Activated CD4-positive, CD25-positive, alpha-beta regulatory T cell treated with anti-CD3 and anti-CD28 coated beads, Interleukin-2, amount 50 U/mL, for 16 hours (primary cell): ENCODE results near the gene MYO5B.
"Not testable (repeated sequence)": the region's sequence is repeated elsewhere in the genome, so short reads cannot be mapped to it uniquely, and the experiment has no call there.

ENCODE experiments used
- DNase-seq: peaks from one replicate; pipeline ENCODE4 v3.0.0-alpha.2; 2020; ENCODE audit warnings: low read depth, low spot score

Gene MYO5B

DNA sequence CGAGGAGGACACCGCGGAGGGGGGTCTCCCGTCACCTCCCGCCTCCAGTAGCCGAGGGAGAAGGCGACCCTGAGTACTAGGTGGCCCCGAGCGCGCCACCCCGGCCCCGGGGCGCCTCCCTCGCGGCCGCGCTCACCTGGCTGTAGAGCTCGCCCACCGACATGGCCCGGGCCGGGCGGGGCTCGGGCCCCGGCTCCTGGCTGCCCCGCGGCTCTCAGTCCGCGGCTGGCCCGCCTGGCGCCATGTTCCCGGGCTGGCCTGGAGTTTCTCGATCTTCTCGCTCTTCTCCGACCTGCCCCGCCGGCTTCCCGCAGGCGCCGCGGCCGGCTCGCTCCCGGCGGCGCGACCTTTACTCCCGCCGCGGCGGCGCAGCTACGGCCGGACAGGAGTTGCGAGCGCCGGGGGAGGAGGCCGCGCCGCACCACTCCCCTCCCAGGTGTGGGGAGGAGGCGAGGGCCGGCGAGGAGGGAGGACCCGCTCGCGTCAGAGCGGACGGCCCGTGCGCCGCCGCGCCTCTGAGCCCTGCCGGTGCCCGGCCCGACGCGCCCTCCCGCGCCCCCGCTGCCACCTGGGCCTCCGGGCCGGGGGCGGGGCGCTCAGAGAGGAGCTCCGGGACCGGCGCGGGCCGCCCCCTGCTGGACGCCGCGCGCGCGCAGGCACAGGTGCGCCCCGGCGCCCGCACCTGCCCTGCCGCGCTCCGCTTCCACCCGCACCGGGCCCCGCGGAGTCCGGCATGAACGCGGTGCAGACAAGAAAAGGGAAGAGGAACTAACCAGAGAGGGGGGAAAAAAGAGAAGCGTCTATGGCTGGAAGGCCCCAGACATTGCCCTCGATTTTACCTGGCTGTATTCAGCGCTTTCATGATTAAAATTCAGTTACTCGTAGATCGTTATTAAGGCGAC, at the start of gene MYO5B:
MYO5B (minus strand) TSS at position 517 of the 902 bp plus-strand sequence; CDS start at position 163, 354 bp downstream.
- DNase-seq: no peak

DNA sequence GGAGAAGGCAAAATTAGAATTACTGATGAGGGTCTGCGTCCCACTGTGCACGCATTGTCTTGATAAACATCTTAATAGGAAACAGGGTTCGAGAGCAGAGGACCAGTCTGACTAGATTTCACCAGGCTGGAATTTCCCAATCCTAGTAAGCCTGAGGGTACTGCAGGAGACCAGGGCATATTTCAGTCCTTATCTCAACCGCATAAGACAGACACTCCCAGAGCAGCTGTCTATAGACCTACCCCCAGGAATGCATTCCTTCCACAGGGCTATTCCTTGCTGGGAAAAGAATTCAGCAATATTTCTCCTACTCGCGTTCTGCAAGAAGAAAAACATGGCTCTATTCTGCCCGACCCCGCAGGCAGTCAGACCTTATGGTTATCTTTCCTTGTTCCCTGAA, 46.8 kb upstream of the MYO5B start:
- DNase-seq: not testable (repeated sequence)

DNA sequence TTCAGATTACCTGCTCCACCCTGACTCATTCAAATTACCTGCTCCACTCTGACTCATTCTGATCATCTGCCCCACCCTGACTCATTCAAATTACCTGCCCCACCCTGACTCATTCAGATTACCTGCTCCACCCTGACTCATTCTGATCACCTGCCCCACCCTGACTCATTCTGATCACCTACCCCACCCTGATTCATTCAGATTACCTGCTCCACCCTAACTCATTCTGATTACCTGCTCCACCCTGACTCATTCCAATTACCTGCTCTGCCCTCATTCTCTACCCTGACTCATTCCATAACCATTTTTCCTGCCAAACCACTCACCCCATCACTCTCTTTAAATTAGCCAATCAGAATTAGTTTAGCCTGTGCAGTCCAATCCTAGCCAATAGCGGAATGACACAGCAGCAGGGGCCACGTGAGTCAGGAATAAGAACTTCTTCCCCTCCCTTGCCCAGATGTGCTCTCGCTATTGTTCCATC, 45.2 kb upstream of the MYO5B start:
- no peak for DNase-seq

DNA sequence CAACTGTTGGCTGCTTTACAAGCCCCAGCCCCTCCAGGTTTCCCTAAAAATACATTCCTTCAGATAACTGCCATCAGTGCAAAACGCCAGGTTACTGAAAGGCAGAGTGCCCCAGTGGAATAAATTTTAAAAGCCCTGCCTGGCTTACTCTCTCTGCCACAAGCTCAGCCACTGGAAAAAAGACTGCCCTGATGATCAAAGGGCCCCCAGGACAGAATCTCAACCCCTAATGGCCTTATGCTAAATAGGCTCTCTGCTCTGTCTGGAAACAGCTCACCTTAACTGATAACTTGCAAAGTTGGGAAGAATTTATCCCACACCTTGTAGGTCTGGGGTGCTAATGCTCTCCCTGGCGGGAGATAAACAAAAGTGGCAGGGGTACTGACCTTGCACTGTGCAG, 37.5 kb upstream of the MYO5B start:
- no peak for DNase-seq

DNA sequence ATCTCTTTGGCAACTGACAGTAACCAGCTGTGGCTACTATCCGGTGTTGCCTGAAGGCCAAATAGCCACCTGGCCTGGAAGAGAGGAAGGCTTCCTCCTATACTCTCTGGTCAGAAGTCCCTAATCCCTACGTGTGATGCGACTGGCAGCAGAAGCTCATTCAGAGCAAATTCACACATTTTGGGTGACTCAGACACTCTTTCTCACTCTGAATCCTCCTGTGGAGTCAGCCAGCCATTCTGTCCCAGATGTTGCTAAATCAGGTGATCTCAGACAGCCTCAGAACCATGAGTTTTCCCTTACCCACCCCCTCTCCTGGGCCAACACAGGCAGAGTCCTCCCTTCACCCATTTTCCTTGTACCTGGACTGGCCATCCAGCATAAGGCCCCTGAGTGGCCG, 36.7 kb upstream of the MYO5B start:
- DNase-seq: no peak

DNA sequence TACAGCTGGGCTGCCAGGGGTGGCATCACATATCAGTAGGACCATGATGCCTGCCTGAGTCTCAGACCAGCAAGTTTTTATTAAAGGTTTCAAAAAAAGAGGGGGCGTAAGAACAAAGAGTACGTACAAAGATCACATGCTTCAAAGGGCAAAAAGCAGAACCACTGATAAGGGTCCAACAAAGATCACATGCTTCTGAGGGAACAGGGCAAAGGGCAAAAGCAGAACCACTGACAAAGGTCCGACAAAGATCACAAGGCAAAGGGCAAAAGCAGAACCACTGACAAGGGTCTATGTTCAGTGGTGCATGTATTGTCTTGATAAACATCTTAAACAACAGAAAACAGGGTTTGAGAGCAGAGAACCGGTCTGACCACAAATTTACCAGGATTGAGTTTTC, 25.3 kb upstream of the MYO5B start:
- not testable (repeated sequence) for DNase-seq

DNA sequence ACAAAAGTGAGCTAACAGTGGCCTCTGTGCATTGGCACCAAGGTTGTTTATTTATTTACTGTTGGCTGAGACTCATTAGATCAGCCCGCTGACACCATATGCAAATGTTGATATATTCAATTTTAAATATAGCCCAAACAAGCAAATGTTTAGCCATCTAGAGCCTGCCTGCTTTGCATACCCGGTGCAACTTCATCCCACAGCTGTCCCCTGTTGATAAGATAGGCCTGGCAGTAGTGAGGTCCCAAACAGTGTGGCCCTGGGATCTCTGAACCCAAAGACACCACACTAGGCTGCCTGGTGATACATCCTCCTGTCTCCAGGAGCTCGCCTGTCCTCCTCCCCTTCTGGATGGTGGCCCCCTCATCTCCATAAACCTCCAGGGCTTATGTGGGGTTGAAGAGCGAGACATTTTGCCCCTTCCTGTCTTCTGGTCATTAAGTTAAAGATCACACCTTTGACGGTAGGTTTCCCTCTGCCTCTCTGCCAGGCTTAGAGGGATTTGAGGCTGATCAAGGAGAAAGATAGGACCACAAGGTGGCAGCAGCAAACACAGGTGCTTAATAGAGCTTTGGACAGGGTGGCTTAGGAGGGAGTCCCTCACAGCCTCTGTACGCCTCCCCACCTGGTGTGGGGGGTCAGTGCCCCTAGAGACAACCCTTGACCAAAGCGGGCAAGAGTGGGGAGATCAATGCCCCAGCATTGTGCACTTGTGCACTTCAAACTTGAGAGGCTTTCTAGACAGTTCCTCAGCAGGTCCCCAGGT, 23.7 kb upstream of the MYO5B start:
- peak; percentile 10 for DNase-seq

DNA sequence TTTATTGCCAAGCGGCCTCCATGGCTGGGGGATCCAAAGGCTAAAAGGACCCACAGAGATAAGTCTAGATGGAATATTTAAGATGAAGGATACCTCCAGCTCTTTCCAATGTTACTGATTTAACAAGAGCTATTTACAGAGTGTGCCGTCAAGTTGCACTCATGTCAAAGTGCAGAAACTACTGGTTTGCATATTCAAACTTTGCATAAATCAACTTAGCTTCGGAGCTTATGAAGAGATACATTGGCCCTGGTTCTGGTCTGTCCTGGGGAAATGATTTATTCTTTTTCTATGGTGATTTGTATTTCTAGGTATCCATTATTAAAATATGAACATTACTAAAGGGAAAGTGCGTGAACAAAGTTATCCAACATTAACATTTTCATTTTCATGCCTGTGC, 14.4 kb upstream of the MYO5B start:
- no peak for DNase-seq

DNA sequence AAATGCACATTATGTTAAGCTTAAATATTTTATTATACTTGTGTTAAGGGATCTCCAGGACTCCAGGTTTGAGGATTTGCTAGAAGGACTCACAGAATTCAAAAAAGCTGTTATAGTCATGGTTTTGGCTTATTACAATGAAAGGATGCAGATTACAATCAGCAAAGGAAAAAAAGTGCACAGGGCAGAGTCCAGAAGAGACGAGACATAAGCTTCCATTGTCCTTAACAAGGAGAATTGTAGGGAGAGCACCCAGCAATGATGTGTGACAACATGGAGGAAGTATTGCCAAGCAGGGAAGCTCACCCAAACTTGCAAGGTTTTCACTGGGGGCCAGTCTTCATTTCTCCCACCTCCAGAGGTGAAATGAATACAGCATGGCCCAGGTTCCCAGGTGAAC, 12.8 kb upstream of the MYO5B start:
- no peak for DNase-seq

DNA sequence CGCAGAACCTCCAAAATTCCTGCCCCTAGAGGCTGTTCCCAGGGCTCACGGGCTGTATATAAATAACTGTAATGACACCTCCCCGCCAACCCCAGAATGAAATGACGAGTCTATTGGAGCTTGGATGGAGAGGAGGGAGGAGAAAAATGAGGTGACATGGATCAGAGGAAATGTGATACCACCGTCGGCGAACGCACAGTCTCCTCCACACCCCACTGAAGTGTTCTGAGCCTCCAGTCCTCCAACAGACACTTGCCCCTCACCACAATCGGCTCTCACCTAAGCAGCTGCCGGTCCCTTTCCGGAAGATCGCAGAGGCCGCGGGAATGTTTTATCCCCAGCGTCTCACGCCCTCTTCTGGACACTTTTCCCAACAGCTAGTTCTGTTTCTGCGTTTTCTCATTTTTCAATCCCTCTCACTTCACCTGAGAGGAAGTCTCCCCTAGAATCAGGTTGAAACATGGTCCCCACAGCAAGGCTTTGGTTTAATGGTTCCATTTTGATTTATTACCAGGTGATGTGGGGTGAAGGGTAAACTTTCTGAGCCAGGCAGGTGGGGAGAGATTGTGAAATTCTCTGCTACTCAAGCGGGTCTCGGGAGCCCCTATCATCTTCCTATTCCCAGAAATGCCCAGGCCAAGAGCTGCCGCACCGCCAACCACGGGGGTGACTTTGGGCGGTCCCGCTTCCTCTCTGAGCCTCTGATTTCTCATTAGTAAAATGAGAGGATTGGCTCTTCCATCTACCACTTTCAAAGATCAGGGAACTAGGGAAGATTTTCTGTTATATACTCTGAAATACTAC, 9.1 kb upstream of the MYO5B start:
- no peak for DNase-seq

DNA sequence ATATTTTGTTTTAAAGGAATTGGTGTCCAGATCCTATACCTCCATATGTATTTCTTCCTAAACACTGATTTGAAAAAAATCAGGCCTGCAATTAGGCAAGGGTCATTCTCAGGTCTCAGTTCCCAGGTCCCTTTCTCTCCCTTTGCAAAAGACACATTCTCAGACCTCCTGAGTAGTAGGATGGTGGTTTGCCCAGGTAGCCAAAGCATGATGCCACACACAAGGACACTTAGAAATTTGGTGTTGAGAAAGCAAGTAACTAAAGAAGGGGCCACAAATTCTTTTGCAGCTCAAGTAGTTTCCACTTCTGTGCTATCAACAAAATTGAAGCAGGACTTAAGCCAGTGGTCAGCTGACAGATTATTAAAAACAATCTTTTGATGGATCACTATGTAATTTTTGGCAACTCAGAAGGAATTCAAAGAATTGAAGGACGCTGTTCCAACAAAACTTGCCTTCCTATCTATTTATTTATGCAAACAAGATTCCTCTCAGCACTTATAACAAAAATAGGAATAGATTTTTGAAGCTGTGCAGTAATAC, 6.6 kb upstream of the MYO5B start:
- DNase-seq: no peak

DNA sequence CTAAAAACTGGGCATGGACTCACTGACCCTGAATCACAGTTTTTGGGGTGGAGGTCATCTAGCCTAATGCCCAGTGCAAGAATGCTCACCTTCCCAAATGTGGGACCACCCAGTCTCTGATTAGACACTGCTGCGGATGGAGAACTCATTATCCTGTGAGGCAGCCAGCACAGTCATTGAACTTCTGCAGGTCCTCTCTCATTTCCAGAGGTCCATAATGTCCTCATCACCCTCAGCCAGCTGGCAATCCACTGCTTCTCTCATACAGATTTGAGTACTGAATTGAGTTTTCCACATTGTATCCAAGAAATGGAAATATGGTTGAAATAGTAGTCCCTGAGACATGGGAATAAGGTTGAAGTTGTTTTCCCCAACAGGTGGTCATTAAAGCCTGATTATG, 5.0 kb upstream of the MYO5B start:
- no peak for DNase-seq

DNA sequence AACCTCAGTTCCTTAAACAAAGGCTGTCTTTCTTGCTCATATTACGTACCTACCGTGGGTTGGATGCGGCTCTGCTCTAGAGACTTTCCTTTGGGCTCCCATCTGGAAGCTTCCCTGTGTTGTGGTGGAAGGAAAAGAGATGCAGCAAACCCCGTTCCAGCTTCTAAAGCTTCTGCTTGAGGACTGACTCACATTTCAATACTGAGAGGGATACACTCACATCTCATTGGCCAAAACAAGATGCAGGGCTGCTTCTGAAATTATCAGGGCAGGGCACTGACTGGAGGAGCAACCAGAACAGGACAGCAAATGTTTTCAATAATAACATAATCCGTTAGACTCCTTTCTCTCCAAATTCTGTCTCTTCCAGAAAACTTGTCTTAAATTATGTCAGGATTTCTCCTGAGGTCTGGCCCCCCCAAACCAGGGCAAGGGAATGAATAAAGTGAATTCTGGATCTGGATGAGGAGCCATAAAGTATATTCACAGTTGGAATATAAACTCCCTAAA, 4.5 kb upstream of the MYO5B start:
- no peak for DNase-seq

DNA sequence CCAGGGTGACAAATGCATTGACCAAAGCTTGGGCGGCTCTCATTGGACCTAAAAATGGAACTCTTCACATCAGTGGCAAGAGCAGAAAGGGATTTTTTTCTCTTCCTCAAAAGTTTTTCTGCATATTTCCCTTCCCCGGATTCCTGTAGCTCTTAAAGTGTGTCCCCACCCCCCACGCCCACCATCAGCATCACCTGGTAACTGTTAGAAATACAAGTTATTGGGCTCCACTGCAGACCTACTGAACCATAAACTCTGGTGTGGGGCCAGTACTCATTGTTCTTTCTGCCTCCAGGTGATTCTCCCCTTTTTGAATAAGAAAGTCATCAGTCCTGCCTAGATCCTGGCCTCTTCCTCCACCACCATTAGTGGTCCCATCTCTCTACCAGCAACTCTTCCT, 1.3 kb upstream of the MYO5B start:
- DNase-seq: no peak

DNA sequence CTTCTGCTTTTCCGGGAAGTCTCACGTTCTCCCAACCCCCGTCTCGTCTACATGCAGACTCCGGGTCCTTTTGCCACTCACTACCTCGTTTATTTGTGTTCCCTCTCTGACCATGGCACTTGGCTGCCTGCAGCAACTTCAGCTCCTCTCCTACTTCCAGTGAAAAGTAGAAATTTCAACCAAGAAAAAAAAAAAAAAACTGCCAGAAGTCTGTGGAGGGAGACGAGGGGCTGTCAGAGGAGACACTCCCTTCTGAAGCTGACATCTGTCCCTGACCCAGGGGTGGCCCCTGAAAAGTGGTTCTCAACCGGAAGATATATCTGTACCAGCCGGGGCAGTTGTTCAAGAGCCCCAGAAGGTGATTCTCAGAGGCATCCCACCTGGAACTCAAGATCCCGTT, 742 bp upstream of the MYO5B start:
- DNase-seq: no peak

DNA sequence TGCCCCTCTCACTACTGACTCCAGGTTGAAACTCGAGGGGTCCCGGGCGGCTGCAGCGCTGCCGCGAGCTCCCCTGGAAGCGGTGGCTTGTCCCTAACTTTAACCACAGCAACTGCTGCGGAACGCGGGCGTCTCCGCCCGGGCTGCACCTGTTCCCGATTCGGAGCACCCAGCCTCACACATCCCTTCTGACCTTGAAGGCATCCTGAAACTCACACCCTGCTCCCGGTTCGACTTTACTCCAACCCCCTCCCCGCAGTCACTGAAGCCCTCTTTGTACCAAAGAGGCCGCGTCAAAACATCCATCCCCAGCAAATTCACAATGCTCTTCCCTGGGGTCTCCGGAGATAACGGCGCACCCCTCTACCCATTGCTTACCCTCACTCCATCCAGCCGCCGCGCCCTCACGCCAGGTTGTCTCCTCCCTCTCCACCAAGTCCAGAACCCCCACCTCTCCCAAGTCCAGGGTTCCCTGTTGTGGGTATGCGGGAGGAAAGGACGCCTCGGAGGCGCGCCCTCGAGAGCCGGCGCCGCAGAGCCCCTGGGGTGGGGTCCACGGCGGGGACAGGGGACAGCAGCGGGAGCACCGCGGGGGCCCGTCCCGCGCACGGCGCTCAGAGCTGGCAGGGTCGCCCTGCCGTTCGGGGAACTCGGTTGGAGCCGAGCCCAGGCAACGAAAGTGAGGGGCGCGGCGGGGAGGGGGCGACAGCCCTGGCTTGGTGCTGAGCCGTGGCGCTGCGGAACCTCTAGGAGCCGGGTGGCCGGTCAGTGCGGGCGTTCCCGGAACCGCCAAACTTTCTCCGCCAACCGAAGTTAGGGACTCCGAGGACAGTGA, 934 bp downstream of the MYO5B start:
- DNase-seq: no peak

DNA sequence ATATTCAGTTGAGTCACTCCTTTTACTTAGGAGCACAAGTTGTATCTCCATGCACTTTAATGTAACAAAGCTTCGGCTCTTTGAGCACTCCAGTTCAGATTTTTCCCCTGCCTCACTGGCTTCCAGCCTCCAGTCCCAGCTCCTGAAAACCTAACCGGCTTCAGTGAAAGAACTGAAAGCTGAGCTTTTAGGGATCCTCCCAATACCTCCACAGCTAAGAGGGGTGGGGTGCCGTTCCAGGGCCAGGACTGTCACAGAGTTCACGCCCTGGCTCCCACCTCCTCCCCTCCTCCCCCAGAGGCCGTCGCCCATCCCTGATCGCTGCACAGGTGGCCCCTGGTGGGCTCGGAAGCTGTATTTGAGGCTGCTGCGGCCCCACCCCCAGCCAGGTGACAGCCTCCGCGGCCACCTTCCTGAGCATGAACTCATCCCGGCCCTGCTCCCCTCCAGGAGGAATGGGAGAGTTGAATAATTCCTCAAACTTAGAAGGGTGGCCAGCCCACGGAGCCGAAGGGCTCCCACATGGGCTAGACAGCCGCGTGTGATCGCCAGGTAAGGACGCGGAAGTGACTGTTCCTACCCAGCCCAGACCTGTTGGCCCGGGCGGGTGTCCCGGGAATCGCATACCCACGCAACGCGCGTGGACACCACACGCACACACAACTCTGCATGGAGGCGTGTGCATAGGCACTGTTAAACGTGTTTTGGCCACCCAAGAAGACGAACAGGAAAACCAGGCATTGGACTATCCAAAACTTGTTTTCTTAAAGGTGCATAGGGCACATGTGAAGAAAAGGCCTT, 1.8 kb downstream of the MYO5B start:
- DNase-seq: no peak

DNA sequence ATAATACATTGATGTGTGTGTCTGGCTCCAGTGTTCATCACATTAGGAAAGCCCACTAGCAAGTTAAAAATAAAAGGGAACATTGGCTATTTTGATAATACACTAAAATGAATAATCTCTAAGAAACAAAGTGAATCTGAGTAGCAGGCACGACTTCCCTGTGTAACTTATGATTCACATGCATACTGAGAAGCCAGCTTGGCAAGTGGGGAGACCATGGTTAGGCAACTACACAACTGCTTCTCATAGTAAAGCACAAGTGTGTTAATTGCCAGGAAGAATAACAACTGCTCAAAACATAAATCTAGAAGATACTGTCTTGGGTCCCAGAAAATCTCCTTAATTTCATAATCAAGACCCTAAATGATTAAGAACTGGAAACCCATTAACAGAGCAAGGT, 4.0 kb downstream of the MYO5B start:
- DNase-seq: no peak

DNA sequence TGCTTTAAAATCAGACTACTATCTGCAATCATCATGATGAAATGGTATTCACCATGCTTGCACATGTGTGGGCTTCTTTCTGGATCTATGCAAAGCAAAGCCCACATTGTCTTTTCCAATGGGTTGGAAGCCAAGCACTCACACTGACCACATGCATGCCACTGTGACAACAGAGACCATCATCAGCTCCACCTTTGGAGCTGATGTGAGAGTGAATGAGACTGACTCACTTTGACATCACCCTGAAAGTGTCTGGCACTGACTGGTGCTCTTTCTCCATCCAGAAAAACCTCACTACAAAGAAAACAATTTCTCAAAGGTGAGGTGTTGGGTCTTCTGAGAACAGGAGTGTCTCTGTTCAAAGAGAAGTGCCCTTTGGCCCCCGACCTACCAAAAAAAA, 4.7 kb downstream of the MYO5B start:
- DNase-seq: no peak

DNA sequence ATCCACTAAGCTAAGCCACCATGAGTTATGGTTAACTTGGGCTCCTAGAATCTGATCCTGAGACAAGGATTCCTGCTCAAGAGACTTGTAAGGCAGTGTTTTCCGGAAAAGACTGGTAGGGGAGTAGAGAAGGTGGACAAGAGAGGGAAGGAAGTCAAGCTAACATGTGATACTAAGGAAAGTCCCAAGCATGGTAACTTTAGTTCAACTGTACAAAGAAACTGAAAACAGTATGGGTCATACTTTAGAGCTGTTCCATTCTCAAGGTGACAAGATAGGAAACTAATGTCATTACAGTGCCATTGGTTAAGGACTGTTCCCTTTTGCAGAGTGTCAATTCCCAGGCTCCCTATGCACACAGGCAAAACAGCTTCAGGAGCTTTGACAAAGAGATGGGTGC, 5.8 kb downstream of the MYO5B start:
- no peak for DNase-seq
